Body of pancreas (tissue), 4 donors: ENCODE results near the gene MILR1.

ENCODE experiments used
- POLR2A ChIP-seq, 3 donors: fragments of 450-650 bp; IDR thresholded peaks; one replicate each; pipeline ENCODE4 v1.6.1; 2016; ENCODE audit warnings: antibody characterized with exemption in 3 of 3, mild to moderate bottlenecking in 2 of 3
- TF ChIP-seq, protein P1 (sequence below), 7 experiments: fragments of 450-650 bp in 4 of 7; fragments of 200-600 bp in 3 of 7; sonication (generic) in 3 of 7; IDR thresholded peaks; one replicate each; pipeline ENCODE4 v1.5.1; 2016 to 2019; ENCODE audit warnings: antibody characterized with exemption in 7 of 7

DNA sequence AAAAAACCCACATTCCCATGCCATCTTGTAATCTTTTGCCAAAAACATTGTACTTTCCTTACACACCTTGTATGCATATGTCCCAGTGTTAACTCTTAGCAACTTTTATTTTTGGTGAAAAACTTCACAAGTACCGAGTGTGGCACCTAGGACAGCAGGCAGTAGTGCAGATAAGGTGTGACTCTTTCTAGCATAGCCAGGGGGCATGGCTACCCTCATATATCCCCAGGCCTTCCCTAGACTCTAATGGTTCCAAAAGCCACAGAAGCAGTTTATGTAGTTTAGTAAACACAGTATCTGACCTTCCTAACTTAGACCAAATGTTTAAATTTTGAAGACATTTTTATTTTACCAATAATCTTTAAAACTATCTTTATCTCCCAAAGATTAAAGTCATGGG is 20.5 kb upstream of the MILR1 start:
- TF ChIP-seq, protein P1, sequence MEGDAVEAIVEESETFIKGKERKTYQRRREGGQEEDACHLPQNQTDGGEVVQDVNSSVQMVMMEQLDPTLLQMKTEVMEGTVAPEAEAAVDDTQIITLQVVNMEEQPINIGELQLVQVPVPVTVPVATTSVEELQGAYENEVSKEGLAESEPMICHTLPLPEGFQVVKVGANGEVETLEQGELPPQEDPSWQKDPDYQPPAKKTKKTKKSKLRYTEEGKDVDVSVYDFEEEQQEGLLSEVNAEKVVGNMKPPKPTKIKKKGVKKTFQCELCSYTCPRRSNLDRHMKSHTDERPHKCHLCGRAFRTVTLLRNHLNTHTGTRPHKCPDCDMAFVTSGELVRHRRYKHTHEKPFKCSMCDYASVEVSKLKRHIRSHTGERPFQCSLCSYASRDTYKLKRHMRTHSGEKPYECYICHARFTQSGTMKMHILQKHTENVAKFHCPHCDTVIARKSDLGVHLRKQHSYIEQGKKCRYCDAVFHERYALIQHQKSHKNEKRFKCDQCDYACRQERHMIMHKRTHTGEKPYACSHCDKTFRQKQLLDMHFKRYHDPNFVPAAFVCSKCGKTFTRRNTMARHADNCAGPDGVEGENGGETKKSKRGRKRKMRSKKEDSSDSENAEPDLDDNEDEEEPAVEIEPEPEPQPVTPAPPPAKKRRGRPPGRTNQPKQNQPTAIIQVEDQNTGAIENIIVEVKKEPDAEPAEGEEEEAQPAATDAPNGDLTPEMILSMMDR (IDR thresholded peaks at IDR 0.05), result no peak
- TF ChIP-seq POLR2A (IDR thresholded peaks at IDR 0.05), result no peak
